ENCODE measurements around the gene VTN. TPM values are rescaled to one million over a fixed set of nuclear protein-coding genes. Genes with fewer than 3 reads are reported as not detected.

The VTN gene
- 1 to 10 TPM in 1 of 4 donors, under 1 TPM in 3; 0.16 to 1.9 (median 0.38) TPM for total RNA-seq
- under 1 TPM in 2 of 3 donors, not detected in 1; 0.45 to 0.60 TPM for polyA plus RNA-seq

- intact Hi-C loops (cut with DNase I) = no loop called here
- peaks cover 0 to 31% (median 29%) of the 10 kb centered on the region in 4 donors for H3K4me1 ChIP-seq
- DNase-seq = no peak
- WGBS, 2 donors = 34 to 43% methylated on average over 8 of the region's 8 CpGs
- TF ChIP-seq POLR2A (IDR thresholded peaks at IDR 0.05) (no peak), CTCF (IDR thresholded peaks at IDR 0.05) (no peak), POLR2AphosphoS5 (IDR thresholded peaks at IDR 0.05) (no peak), EP300 (IDR thresholded peaks at IDR 0.05) (no peak)
- H3K9me3 ChIP-seq = no peaks in the 10 kb centered on the region
- no peaks in the 10 kb centered on the region for H3K36me3 ChIP-seq
- H3K4me3 ChIP-seq = peak within 1 kb of the TSS in 3 of 4 donors; percentile 62 to 66 (median 64)
- peak within 1 kb of the TSS; percentile 76 to 82 (median 79) for H3K27ac ChIP-seq
- H3K27me3 ChIP-seq = no peaks in the 10 kb centered on the region
Measured at GRCh38 chr17:28370035-28370743, at the start of gene VTN. TSS of gene VTN (minus strand) at chr17:28370307. CDS start at chr17:28370203, 104 bp downstream.

GRCh38 chr17:28416703-28417311 is 46.7 kb upstream of the VTN start:
- peaks cover 0 to 5% (median 0%) of the 10 kb centered on the region in 3 donors for H3K27me3 ChIP-seq
- no peak overlapping the region for H3K27ac ChIP-seq
- DNase-seq = no peak

DNA sequence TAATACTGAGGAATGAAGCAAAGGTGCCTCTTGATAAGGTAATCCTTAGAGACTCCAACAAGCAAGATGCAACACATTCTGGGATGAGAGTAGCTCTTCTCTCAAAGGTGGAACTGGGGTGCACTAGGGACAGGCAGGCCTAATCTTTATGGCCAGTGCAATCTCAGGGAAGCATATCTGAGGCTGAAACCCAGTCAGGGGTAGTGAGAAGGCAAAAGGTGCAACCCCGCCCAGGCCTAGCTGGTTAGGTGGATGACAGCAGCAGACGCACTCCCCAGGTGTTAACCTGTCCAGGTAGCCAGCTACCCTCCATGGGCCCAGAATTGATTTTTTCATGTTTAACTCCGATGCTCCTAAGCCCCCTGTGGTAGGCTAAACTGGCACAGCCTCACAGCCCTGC is 45.8 kb upstream of the VTN start:
- intact Hi-C loops (cut with DNase I) = no loop called here
- Histone ChIP-seq H3K27ac (no peak overlapping the region), H3K36me3 (no peaks in the 10 kb centered on the region), H3K27me3 (peaks cover 0 to 5% (median 0%) of the 10 kb centered on the region in 3 donors), H3K4me1 (no peaks in the 10 kb centered on the region), H3K9me3 (no peaks in the 10 kb centered on the region), H3K4me3 (no peak overlapping the region)
- no peak for DNase-seq
- WGBS, 2 donors = 77 to 87% methylated on average over 3 of the region's 3 CpGs
- TF ChIP-seq EP300 (IDR thresholded peaks at IDR 0.05) (no peak), POLR2AphosphoS5 (IDR thresholded peaks at IDR 0.05) (no peak), POLR2A (IDR thresholded peaks at IDR 0.05) (no peak), CTCF (IDR thresholded peaks at IDR 0.05) (no peak)

More at GRCh38 chr17:28416703-28417311, 46.7 kb upstream of the VTN start:
- Histone ChIP-seq H3K36me3 (no peaks in the 10 kb centered on the region), H3K4me3 (no peak overlapping the region), H3K4me1 (no peaks in the 10 kb centered on the region), H3K9me3 (no peaks in the 10 kb centered on the region)
- 11 to 20% methylated on average over 13 of the region's 13 CpGs for WGBS, 2 donors
- no peak for TF ChIP-seq EP300 (IDR thresholded peaks at IDR 0.05)
- no peak for TF ChIP-seq POLR2AphosphoS5 (IDR thresholded peaks at IDR 0.05)
- TF ChIP-seq CTCF (IDR thresholded peaks at IDR 0.05) = peak in 1 of 4 experiments; percentile 19
- TF ChIP-seq POLR2A (IDR thresholded peaks at IDR 0.05) = no peak
- intact Hi-C loops (cut with DNase I) = no loop called here

DNA sequence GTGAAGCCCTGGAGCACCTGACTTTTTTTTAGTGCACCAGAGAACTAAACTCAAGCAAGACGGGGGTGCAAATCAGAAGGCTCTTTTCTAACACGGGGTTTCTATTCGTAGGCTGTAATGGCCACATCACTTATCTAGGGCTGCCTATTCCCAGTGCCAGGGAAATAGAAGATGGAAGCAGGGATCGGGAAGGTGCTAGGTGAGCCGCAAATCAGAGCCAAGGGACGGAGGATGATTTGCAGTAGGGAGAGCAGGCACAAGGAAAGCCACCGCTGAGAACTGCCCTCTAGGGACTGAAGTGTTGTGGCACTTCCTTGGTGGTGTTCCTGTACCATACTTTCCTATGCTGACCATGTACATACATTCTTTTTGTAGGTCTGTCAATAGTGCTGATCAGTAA is 43.7 kb upstream of the VTN start:
- Histone ChIP-seq H3K4me1 (no peaks in the 10 kb centered on the region), H3K27ac (no peak overlapping the region), H3K27me3 (no peaks in the 10 kb centered on the region), H3K36me3 (no peaks in the 10 kb centered on the region), H3K9me3 (no peaks in the 10 kb centered on the region), H3K4me3 (no peak overlapping the region)
- 80% methylated on average over 7 of the region's 7 CpGs for WGBS, 2 donors
- intact Hi-C loops (cut with DNase I) = no loop called here
- TF ChIP-seq POLR2A (IDR thresholded peaks at IDR 0.05) (no peak), EP300 (IDR thresholded peaks at IDR 0.05) (no peak), CTCF (IDR thresholded peaks at IDR 0.05) (no peak), POLR2AphosphoS5 (IDR thresholded peaks at IDR 0.05) (no peak)
- DNase-seq = no peak
